Femur (tissue), 1 donor: ENCODE measurements around the gene JAM3.

Experiments used
- DNase-seq: peaks from one replicate; pipeline ENCODE4 v3.0.0-alpha.2; 2017

The JAM3 gene

GRCh38 chr11:134200688-134201087, 131.8 kb downstream of the JAM3 start:
- no peak for DNase-seq
